Peyer's patch (tissue), 4 donors: Measurements from ENCODE around the gene SEMA4A.

Experiments
- CTCF ChIP-seq, 6 experiments: fragments of 450-650 bp in 4 of 6; fragments of 200-600 bp in 2 of 6; sonication (generic) in 1 of 6; IDR thresholded peaks; one replicate each; pipeline ENCODE4 v1.5.1; 2017 to 2019; ENCODE audit warnings: antibody characterized with exemption in 6 of 6, mild to moderate bottlenecking in 3 of 6, moderate library complexity in 1 of 6
- POLR2A ChIP-seq, 2 donors: fragments of 450-650 bp; IDR thresholded peaks; one replicate each; pipeline ENCODE4 v1.5.1; 2017; ENCODE audit warnings: antibody characterized with exemption in 2 of 2, mild to moderate bottlenecking in 2 of 2, moderate library complexity in 2 of 2

- TF ChIP-seq CTCF (IDR thresholded peaks at IDR 0.05) (no peak), POLR2A (IDR thresholded peaks at IDR 0.05) (no peak)
Measured at GRCh38 chr1:156108664-156109241, 44.6 kb upstream of the SEMA4A start.
